Measurements from ENCODE around the gene RECQL5.

GRCh38 chr17:75647921-75648320 is 19.0 kb downstream of the RECQL5 start:
- TF ChIP-seq CTCF (IDR thresholded peaks at IDR 0.05 in 4 of 5, conservative IDR thresholded peaks at IDR 0.05 in 1 of 5) (no peak), POLR2A (IDR thresholded peaks at IDR 0.05) (no peak)
